Bronchus fibroblast of lung (primary cell): ENCODE data around the gene HSPA9. TPM values are rescaled to one million over a fixed set of nuclear protein-coding genes. Genes with fewer than 3 reads are reported as not detected.

Experiments used
- total RNA-seq: library from RNA; depleted of rRNA; stranded (reverse); fragments of >200 nt; gene quantifications from 2 replicates; pipeline ENCODE4 v1.2.3, GENCODE V29; 2015

HSPA9 gene
- total RNA-seq: 348 and 358 TPM in 2 replicates

GRCh38 chr5:138575194-138576015 is at the start of gene HSPA9:
HSPA9 (minus strand) TSS chr5:138575401; CDS start chr5:138575318, 83 bp downstream.

GRCh38 chr5:138542956-138543729 is 32.1 kb downstream of the HSPA9 start, which contains the start of gene ETF1:
ETF1 (minus strand) TSS chr5:138543236; CDS start chr5:138542918, 318 bp downstream.

Other genes starting within 250 kb of the HSPA9 start
- gene CDC25C, start 243.6 kb downstream of the HSPA9 start, total RNA-seq: 21.9 and 29.4 TPM in 2 replicates
- 21.3 and 28.6 TPM in 2 replicates for gene FAM53C, start 237.1 kb downstream of the HSPA9 start, total RNA-seq
- gene KDM3B, start 222.7 kb downstream of the HSPA9 start, total RNA-seq: 18.7 and 21.5 TPM in 2 replicates
- 18.8 and 22.0 TPM in 2 replicates for gene REEP2, start 136.3 kb downstream of the HSPA9 start, total RNA-seq
- 17.3 and 17.4 TPM in 2 replicates for gene EGR1, start 109.9 kb downstream of the HSPA9 start, total RNA-seq
- gene ETF1, start 32.2 kb downstream of the HSPA9 start, total RNA-seq: 81.9 and 85.7 TPM in 2 replicates
- 213 and 226 TPM in 2 replicates for gene CTNNA1, start 178.0 kb upstream of the HSPA9 start, total RNA-seq